Upper lobe of right lung (tissue), 1 donor: Measurements from ENCODE around the gene RIBC1. TPM values are rescaled to one million over a fixed set of nuclear protein-coding genes. Genes with fewer than 3 reads are reported as not detected.

ENCODE experiments used
- ATAC-seq: fragments of 200-7000 bp; cut with Tn5 transposase; one replicate; pipeline ENCODE4 v1.9.1; 2020; ENCODE audit warnings: mild to moderate bottlenecking, moderate library complexity
- DNase-seq: peaks from one replicate; pipeline ENCODE4 v3.0.0-alpha.2; 2020
- H3K27ac ChIP-seq: fragments of 200-600 bp; one replicate; pipeline ENCODE4 v1.8.0; 2022
- H3K27me3 ChIP-seq: fragments of 200-600 bp; one replicate; pipeline ENCODE4 v1.8.0; 2022; ENCODE audit warnings: mild to moderate bottlenecking
- H3K36me3 ChIP-seq: fragments of 200-600 bp; one replicate; pipeline ENCODE4 v1.8.0; 2022
- H3K4me1 ChIP-seq: fragments of 200-600 bp; one replicate; pipeline ENCODE4 v1.8.0; 2022
- H3K4me3 ChIP-seq: fragments of 200-600 bp; one replicate; pipeline ENCODE4 v1.8.0; 2022; ENCODE audit warnings: mild to moderate bottlenecking
- H3K9me3 ChIP-seq: fragments of 200-600 bp; one replicate; pipeline ENCODE4 v1.8.0; 2022
- intact Hi-C: fragments of 100-400 bp; cut with DNase I; formaldehyde crosslinking; loops from one replicate; pipeline ENCODE4 v1.11.0; 2022
- total RNA-seq: library from RNA; stranded (reverse); fragmentation: NEBNext Ultra II Directional; extraction: Animal tissue kit (Norgen Biotek cat#: 25700); gene quantifications from one replicate; pipeline ENCODE4 v1.2.1, GENCODE V29; 2021
- TF ChIP-seq, protein P1 (sequence below): fragments of 200-600 bp; IDR thresholded peaks from one replicate; pipeline ENCODE4 v1.8.0; 2022; ENCODE audit warnings: antibody characterized with exemption
- donor health status: DM: no; HTN: yes; CAD: no; lungs with severe emphysema.

RIBC1 gene
- total RNA-seq, 1 donor from 2014 or later = 0.87 TPM

DNA sequence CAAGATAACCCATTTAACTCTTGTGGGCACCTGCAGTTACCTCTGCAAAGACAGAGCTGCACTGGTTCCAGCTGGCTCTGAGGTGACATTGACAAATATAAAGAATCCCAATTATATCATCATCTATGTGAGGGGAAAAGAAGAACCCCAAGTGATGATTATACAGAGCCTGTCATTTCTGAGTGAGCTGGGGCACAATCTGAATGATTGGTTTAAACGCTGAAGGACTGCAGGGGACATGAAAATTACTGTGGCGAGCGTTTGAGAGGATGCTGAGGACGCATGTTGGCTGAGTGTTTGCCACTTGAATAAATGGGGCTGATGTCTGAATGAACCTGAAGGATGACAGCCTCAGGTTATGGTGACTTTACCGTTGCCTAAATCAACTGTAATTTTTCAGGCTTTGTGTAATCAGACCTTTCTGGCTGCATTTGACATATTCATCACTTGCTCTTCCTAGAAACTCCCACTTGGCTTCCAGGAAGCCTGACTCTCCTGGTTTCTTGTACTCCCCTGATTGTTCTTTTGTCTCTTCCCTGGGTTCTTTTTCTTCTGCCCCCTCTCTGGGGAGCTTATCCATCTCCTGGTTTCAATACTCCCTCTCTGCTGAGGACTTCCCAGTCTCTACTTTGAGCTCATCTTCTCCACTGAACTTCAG is 15.6 kb downstream of the RIBC1 start:
- intact Hi-C loops = no loop called here
- TF ChIP-seq, protein P1, sequence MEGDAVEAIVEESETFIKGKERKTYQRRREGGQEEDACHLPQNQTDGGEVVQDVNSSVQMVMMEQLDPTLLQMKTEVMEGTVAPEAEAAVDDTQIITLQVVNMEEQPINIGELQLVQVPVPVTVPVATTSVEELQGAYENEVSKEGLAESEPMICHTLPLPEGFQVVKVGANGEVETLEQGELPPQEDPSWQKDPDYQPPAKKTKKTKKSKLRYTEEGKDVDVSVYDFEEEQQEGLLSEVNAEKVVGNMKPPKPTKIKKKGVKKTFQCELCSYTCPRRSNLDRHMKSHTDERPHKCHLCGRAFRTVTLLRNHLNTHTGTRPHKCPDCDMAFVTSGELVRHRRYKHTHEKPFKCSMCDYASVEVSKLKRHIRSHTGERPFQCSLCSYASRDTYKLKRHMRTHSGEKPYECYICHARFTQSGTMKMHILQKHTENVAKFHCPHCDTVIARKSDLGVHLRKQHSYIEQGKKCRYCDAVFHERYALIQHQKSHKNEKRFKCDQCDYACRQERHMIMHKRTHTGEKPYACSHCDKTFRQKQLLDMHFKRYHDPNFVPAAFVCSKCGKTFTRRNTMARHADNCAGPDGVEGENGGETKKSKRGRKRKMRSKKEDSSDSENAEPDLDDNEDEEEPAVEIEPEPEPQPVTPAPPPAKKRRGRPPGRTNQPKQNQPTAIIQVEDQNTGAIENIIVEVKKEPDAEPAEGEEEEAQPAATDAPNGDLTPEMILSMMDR = no peak
- Histone ChIP-seq H3K27me3 (no peaks in the 10 kb centered on the region), H3K27ac (no peak overlapping the region), H3K36me3 (no peaks in the 10 kb centered on the region), H3K4me1 (no peaks in the 10 kb centered on the region), H3K4me3 (no peak overlapping the region), H3K9me3 (no peaks in the 10 kb centered on the region)
- ATAC-seq (no peak), DNase-seq (no peak)

DNA sequence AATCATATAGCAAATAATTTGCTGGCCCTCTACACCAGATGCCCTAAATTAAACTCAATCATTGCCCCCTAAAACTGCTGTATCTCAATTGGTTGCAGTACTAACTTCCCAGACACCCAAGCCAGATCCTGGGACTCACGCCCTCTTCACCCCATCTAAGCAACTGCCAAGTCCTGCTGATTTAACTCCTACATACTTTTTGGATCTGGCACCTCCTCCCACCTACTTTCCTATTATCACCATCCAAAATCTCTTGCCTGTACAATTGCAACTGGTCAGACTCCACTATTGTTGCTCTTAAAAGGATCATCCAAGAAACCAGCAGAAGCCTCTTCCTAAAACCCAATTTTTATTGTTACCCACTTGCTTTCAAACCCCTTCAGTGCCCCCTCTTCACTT is 16.2 kb downstream of the RIBC1 start:
- Histone ChIP-seq H3K36me3 (no peaks in the 10 kb centered on the region), H3K27me3 (no peaks in the 10 kb centered on the region), H3K4me3 (no peak overlapping the region), H3K4me1 (no peaks in the 10 kb centered on the region), H3K27ac (no peak overlapping the region), H3K9me3 (no peaks in the 10 kb centered on the region)
- intact Hi-C loops = no loop called here
- TF ChIP-seq, protein P1 = no peak
- ATAC-seq (no peak), DNase-seq (no peak)

DNA sequence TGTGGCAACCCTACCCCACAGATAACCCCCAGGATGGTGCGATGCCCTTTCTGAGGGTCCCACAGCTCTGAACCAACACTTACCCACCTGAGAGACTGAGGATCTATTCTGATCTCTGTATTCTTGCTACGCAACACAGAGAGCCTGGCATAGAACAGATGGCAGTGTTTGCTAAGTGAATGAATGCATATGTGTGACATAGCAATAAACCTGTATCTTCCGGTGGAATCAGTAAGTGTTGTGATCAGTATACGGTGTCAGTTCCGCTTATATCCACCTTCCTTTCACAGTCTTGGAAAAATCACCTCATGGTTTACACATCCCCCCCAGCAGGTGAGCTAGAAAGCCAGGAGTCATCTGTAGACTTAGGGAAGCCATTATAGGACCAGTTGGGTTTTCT is 17.4 kb downstream of the RIBC1 start:
- DNase-seq = no peak

DNA sequence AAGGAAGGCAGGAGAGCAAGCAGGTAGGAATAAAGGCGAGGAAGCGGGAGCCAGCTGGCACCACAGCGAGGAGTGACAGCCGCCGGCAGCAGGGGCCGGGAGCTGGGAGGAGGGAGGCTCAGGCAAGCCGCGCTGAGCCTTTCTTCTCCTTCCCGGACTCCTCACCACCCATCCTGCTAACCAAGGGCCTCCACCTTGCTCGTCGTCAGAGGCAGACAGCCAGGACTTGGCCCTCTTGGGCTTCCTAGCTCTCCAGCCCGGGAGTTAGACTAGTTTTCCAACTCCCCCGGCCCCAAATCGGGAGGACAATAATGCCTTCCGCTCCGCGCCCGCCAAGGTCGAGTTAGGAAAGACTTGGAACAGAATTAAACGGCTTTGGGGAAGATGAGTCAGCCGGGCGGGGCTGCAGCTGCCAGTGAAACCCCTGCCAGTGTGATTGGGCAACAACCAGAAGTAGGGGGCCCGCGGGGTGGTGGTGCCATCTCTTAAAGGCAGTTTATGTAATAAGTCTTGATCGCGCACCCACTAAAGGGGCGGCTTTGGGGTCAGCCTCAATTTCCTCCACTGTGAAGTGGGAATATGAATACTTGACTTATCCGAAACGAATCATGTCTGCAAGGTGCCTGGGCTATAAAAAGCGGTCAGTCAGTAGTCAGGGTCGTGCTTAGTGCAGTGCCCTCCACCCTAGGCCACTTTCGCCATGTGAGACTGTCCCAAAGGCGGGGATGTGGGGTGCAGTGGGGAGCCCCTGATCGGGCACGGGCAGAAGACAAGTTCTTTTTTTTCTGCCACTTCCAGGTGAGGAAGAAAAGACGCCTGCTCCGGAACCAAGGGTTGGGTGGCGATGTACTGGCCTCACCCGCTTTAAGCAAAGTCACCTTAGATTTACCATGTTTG is 18.2 kb downstream of the RIBC1 start:
- intact Hi-C loops = no loop called here
- TF ChIP-seq, protein P1 = no peak
- Histone ChIP-seq H3K4me3 (peak overlapping the region; percentile 40), H3K27me3 (no peaks in the 10 kb centered on the region), H3K4me1 (no peaks in the 10 kb centered on the region), H3K36me3 (no peaks in the 10 kb centered on the region), H3K9me3 (no peaks in the 10 kb centered on the region), H3K27ac (peak overlapping the region; percentile 68)
- peak; percentile 46 for ATAC-seq
- DNase-seq = peak; percentile 75

More for the DNA sequence above, 17.4 kb downstream of the RIBC1 start:
- intact Hi-C loops = no loop called here
- ATAC-seq = no peak
- Histone ChIP-seq H3K4me3 (no peak overlapping the region), H3K36me3 (no peaks in the 10 kb centered on the region), H3K27me3 (no peaks in the 10 kb centered on the region), H3K4me1 (no peaks in the 10 kb centered on the region), H3K27ac (peak overlapping the region; percentile 68), H3K9me3 (no peaks in the 10 kb centered on the region)
- TF ChIP-seq, protein P1 = no peak

DNA sequence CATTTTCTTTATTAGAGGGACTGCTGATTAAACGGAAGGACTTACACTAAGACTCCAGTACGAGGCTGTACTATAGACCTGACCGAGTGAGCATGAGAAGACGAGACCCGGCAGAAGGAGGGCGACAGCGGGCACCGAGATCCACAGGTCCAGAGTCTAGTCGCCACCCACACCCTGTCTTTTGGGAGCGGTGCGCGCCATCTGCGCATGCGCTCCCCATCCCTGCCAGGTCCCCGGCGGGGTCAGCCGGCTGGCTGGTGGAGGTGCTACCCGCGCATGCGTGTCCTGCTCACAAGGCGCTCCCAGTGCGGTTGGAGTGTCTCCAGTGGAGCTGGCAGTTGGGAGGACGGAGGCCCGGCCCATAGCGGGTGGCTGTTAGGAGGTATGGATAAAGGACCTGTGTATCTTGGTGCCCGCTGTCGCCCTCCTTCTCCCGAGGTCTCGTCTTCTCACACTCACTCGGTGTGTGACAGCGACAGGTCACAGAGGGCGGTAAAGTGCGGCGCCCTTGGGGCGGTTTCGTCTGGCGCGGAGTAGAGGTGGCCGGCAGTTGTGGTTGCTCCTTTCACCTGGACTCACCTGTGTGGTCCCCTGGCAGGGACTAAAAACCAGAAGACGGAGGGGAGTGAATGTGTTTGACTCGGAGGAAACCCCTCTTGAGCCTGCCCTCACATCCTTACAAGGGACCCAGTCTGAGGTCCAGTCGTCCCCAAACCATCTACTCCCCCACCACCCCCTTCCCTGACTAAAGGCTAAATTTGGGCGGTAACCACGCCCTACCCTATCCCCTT is 19.1 kb downstream of the RIBC1 start:
- Histone ChIP-seq H3K4me1 (no peaks in the 10 kb centered on the region), H3K36me3 (no peaks in the 10 kb centered on the region), H3K9me3 (no peaks in the 10 kb centered on the region), H3K27me3 (no peaks in the 10 kb centered on the region), H3K27ac (peak overlapping the region; percentile 68), H3K4me3 (peak overlapping the region; percentile 40)
- TF ChIP-seq, protein P1 = no peak
- peak; percentile 91 for DNase-seq
- ATAC-seq = peak; percentile 94
- intact Hi-C loops = no loop called here
